Renal pelvis (tissue), 4 donors: ENCODE results near the gene KCNIP4. TPM values are rescaled to one million over a fixed set of nuclear protein-coding genes. Genes with fewer than 3 reads are reported as not detected.

Experiments
- DNase-seq: peaks from one replicate; pipeline ENCODE4 v3.0.0-alpha.2; 2013
- polyA plus RNA-seq, 3 donors: library from polyadenylated mRNA; unstranded; fragments of 120-200 nt; gene quantifications; one replicate each; pipeline ENCODE4 v1.2.1, GENCODE V29; 2013; ENCODE audit not compliant: insufficient read length in 3 of 3

Gene KCNIP4
- polyA plus RNA-seq, 3 donors, result 9.3 to 12.2 (median 11.4) TPM

GRCh38 chr4:21768349-21769310, 179.9 kb downstream of the KCNIP4 start:
- peak; percentile 47 for DNase-seq

GRCh38 chr4:21765810-21766407, 182.7 kb downstream of the KCNIP4 start:
- peak; percentile 47 for DNase-seq

DNA sequence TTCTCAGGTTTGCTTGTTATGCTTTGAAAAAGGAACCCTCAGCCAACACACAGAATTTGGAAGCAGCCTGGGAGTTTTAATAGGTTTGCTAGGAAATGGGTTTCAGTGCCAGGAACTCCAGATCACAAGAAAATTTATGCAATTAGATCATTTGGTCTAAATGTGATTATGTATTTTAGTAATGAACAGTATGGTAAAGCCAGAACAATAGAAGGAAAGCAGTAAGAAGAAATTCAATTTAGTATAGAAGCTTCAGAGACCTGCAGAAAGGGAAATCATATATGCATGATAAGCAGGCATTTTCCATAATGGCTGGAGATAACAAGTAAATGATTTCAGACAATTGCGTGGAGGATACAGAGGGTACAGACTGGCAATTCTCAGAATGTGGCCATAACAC, 184.7 kb downstream of the KCNIP4 start:
- no peak for DNase-seq

DNA sequence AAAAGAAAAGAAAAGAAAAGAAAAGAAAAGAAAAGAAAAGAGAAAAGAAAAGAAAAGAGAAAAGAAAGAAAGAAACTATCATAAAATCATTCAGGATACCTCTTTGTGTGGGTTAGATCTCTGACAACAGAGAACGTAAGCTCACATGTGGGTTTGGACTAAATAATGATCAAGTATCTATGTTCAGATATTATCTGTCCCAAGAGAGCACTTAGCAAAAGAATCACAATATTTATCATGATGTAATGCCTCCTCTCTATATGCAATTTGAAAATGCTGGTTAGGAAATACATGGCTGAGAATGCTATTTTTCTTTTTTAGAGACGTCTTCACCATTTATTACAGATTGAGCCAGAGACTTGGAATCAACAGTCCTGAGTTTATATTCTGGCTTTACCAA, 191.3 kb downstream of the KCNIP4 start:
- DNase-seq, result no peak

DNA sequence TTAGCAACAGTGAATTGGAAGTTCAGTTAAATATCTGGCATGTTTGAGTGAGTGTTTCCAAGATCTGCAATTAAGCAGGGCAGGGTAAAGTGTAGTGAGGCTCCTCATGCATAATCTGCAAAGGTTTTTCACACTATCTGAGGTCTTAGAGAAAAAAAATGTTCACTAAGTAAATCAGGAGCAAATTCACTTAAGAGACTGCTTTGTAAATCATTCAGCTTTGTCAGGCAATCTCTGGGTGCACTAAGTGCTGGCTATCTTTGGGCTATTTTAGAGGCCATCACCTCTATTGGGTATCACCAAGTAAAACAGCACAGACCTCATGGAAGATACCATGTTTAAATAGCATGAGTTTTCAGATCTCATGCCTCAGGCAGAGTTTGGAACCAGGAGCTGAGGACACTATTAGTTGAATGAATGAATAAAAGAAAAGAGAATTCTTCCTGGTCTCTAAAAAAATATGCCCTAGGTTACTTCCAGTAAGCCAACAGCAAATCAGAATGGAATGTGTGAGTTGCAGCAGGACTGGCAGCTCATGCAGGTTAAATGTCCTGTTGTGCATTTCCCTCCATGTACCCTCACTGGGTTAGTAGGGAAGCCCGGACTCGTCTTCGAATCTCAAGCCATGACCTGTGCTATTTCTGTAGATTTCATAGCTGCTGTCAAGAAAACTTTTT, 195.3 kb downstream of the KCNIP4 start:
- DNase-seq, result no peak

- DNase-seq, result no peak
Observed at GRCh38 chr4:21752616-21753015, 196.0 kb downstream of the KCNIP4 start.

DNA sequence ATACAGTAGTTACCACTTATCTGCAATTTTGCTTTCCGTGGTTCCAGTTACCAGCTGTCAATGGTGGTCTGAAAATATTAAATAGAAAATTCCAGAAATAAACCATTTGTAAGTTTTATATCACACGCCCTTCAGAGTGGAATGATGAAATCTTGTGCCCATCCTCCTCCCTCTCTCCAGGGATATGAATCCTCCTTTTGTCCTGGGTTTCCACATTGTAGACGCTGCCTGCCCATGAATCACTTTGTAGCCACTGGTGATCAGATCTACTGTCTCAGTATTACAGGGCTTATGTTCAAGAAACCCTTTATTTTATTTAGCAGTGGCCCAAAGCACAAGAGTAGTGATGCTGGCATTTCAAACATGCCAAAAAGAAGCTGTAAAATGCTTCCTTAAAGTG, 198.6 kb downstream of the KCNIP4 start:
- DNase-seq, result no peak

DNA sequence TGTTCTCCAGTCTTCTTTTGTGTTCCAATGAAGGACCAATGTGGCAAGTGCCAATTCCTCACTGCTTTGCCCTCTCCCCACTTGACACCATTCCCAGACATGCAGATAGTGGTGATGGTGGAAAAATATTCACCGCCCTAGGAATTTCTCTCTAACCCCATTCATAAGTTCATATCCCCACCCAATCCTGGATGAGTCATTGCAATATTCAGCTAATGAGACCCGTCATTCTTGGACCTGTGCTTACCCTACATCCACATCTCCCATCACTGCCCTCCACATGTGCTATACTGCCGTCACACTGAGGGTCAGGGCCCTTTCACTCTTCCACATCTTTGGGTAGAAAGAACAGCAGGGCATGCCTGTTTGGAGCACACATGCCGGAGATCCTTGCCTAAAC, 199.2 kb downstream of the KCNIP4 start:
- no peak for DNase-seq

DNA sequence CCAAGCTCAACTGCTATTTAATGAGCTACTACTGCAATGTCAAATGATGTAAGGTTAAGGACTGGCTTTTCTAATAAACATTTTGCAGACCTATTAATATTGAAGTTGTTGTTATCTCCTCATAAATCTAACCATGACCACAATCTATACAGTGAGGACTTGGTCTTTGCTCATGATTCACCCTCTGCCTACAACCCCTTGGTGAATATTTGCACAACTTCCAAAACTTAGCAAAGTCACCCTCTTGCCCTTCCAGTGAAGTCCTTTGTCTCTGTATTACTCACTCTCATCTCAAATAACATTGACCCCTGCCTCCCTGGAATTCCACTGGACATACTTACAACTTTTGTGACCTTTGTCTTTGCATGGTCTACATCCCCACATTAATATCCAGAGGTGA, 204.5 kb downstream of the KCNIP4 start:
- no peak for DNase-seq

- DNase-seq, result no peak
Observed at GRCh38 chr4:21742326-21742725, 206.2 kb downstream of the KCNIP4 start.

- DNase-seq, result no peak
Observed at GRCh38 chr4:21738821-21739220, 209.8 kb downstream of the KCNIP4 start.

DNA sequence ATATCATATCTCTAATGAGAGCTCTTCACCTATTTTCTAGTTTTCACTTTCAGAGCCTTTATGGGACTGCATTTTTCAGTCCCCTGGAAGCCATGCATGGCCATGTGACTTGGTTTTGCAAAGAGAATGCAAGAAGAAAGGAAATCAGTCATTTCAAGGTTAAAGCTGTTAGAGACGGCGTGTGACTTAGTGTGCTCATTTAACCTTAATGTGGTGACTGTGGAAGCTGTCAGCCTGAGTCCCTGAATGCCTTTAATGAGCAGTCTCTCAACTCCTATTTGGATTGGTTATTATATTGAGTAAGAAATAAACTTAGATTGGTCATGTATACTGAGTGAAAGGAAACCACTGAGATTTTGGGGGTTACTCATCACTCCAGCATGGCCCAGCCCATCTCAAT, 212.7 kb downstream of the KCNIP4 start:
- no peak for DNase-seq

- DNase-seq, result no peak
Observed at GRCh38 chr4:21733894-21734630, 214.5 kb downstream of the KCNIP4 start.

GRCh38 chr4:21728304-21728703, 220.3 kb downstream of the KCNIP4 start:
- no peak for DNase-seq

GRCh38 chr4:21726255-21726815, 222.2 kb downstream of the KCNIP4 start:
- no peak for DNase-seq

- DNase-seq, result no peak
Observed at GRCh38 chr4:21722157-21722839, 226.3 kb downstream of the KCNIP4 start.

DNA sequence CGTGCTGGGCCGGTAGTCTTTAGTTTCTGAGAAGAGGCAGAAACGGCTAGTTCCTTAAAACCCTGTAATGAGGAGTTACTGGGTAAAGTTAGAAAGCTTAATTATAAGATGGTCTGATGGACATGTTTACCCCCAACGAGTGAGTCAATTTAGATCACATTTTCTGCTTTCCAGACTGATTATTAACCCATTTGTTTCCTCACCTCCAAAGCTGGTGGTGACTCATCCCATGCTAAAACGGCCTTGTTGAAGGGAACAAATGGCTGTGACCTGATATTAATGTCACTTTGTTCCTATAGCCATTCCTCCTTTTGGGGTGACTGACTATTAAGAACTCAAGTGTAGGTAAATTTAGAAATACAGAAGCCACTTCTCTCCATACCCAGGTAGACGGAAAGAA, 232.0 kb downstream of the KCNIP4 start:
- no peak for DNase-seq

DNA sequence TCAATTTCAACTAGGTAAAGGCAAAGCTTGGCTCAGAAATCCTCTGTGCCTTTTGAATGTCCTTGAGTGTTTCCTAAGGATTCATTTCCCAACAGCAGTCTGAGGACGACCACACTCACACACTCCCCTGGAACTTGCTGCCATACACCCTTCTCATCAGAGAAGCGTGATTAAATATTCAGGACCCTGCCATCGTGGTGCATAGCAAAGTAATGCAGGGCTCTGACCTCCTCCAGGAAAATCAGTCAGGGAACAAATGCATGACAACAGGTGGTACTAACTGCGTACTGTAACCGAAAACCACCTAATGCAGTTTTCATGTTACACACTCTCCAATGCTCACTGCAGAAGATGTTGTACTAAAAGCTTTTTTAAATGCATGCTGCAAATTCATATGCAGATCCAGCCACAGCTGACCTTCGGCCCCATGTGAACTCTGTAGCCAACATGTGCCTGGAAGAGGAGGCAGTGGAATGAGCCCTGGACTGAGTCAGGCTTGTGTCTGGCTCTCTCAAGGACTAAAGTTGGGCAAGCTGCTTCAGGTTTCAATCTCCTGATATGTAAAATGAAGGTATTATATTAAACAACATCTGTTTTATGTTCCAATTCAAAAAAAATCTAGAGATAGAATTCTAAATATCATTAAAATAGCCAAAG, 238.3 kb downstream of the KCNIP4 start:
- no peak for DNase-seq

DNA sequence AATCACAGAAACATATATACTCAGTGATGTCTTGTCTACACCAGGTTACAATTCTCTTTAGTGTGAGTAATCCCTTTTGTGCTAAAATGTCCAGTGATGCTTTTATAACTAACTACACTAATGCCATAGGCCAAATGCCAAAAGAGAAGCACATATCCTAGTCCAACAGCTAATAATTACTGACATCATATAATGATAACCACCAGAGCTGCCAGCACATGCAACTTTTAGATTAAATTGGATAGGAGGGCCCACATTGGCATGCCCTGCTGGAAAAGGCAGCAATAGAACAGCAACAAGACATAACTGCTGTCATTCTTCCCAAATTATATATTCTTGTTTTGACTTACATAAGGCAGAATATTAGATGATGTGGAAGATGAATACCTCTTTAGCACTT, 238.8 kb downstream of the KCNIP4 start:
- no peak for DNase-seq

DNA sequence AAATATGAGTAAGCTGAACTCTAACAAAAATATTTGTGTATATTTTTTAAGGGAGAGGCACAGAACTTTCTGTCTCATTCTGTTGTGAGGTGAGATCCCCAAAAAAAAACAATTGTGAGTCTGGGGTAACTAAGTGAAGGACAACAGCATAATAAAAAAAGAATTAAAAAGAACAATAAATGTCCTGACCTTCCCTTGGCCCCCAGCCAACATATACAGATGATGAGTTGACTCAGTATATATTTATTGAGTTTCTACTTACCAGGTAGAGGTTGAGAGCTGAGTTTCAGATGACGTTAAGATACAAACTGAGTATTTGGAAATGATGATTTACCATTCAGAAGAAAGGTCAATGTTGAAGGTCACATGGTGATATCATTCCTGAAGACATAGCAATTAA, 239.5 kb downstream of the KCNIP4 start:
- DNase-seq, result no peak

GRCh38 chr4:21699446-21699845, 249.1 kb downstream of the KCNIP4 start:
- no peak for DNase-seq
